Measurements from ENCODE around the gene IMMP1L.

IMMP1L gene

DNA sequence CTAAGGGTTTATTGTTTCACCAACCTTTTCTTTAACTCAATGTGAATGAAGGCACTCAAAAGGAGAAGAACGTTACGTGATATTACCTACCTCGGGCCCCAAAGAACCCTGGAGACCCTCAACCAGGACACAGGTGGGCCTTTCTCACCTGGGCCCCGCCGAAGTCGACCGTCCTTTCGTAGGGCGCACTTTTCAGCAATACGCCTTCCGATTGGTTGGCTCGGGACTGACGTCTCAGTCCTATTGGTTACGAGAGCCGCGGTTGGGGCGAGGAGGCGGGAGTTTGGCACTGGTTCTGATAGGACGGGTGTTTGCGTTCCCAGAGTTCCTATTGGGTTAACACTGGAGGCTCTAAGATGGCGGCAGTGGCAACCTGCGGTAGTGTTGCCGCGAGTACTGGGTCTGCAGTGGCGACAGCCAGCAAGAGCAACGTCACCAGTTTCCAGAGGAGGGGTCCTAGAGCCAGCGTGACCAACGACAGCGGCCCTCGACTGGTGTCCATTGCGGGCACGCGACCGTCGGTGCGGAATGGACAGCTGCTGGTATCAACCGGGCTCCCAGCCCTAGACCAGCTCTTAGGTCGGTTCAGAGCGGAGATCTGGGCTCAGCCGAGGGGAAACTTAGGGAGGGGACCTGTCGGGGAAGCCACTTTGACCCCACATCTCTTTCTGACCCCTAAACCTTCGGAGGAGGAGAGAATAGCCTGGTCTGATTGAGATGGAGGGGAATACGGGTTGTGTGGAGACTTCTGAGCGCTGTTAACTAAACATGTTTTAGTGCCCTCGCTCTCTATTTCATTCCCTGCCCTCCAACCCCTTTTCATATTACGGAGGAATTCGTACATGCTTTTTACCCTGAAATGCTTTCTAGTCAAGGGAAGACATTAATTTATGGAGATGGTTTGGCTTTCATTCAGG, at the start of gene IMMP1L, which contains the start of gene ELP4:
TSS of gene IMMP1L (minus strand) at position 194 of the 917 bp plus-strand sequence. CDS start 46,346 bp downstream, outside the sequence.
TSS of gene ELP4 (plus strand) at position 339 of the 917 bp plus-strand sequence. CDS start at position 357, 18 bp downstream.
- no peak for TF ChIP-seq CTCF (IDR thresholded peaks at IDR 0.05)

- TF ChIP-seq CTCF (IDR thresholded peaks at IDR 0.05) = no peak
These were observed 48.6 kb upstream of the IMMP1L start for GRCh38 chr11:31558001-31558400.

DNA sequence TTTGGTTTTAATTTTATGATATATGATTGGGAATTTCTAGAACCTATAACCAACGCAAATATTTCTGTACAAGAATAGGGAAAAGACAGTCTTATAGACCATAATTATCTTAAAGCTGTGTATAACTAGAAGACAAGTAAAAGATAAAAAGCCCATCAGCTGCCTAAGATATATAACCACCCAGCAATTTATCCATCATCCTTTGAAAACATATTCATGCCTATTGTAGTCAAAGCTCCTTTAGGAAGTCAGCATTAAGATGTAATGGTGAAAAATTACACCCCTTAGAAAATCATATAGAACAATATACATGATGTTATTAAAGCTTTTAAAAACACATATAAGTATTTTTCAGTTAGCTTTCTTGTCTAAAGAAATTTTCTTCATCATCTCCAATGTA, 46.5 kb upstream of the IMMP1L start:
- TF ChIP-seq CTCF (IDR thresholded peaks at IDR 0.05) = no peak

DNA sequence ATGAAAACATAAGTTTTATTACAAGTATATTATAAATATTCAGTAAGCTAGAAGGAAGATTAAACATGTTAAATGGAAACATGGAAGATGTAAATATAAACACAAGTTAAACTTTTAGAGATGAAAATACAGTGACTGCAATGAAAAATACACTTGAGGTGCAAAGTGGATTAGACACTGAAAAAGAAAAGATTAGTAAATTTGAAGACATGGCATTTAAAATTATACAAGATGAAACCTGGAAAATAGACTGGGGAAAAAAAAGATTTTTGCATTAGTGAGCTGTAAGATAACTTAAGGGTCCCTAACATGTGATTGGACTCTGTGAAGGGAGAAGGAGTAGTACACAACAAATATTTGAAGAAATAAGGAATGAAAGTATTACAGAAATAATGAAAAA, 33.4 kb upstream of the IMMP1L start:
- no peak for TF ChIP-seq CTCF (IDR thresholded peaks at IDR 0.05)

GRCh38 chr11:31535479-31535878, 26.1 kb upstream of the IMMP1L start:
- TF ChIP-seq CTCF (IDR thresholded peaks at IDR 0.05) = no peak

- TF ChIP-seq CTCF (IDR thresholded peaks at IDR 0.05) = no peak
These were observed 21.9 kb upstream of the IMMP1L start for GRCh38 chr11:31531293-31531692.

- no peak for TF ChIP-seq CTCF (IDR thresholded peaks at IDR 0.05)
These were observed 20.3 kb upstream of the IMMP1L start for GRCh38 chr11:31529701-31530100.

Measured in LNCAP (cell line).